ENCODE measurements around the gene OVCA2.

Gene OVCA2

GRCh38 chr17:2013994-2014317 is 27.9 kb upstream of the OVCA2 start:
- DNase-seq (ENCODE audit: low read depth in 2 of 2) = no peak

GRCh38 chr17:2015314-2015713 is 26.5 kb upstream of the OVCA2 start:
- no peak for DNase-seq (ENCODE audit: low read depth in 2 of 2)

- DNase-seq (ENCODE audit: low read depth in 2 of 2) = no peak
Observed at GRCh38 chr17:2016494-2016893, 25.3 kb upstream of the OVCA2 start.

- no peak for DNase-seq (ENCODE audit: low read depth in 2 of 2)
Observed at GRCh38 chr17:2017274-2017941, 24.4 kb upstream of the OVCA2 start.

- DNase-seq (ENCODE audit: low read depth in 2 of 2) = no peak
Observed at GRCh38 chr17:2018716-2019510, 22.9 kb upstream of the OVCA2 start.

- DNase-seq (ENCODE audit: low read depth in 2 of 2) = no peak
Observed at GRCh38 chr17:2019723-2020122, 22.1 kb upstream of the OVCA2 start.

GRCh38 chr17:2020721-2021120 is 21.1 kb upstream of the OVCA2 start:
- DNase-seq (ENCODE audit: low read depth in 2 of 2) = no peak

- DNase-seq (ENCODE audit: low read depth in 2 of 2) = no peak
Observed at GRCh38 chr17:2022647-2023240, 19.1 kb upstream of the OVCA2 start.

GRCh38 chr17:2023256-2023655 is 18.6 kb upstream of the OVCA2 start:
- no peak for DNase-seq (ENCODE audit: low read depth in 2 of 2)

- peak in 1 of 2 donors; percentile 27 for DNase-seq (ENCODE audit: low read depth in 2 of 2)
Observed at GRCh38 chr17:2023692-2024571, 17.9 kb upstream of the OVCA2 start.

- DNase-seq (ENCODE audit: low read depth in 2 of 2) = peak in 1 of 2 donors; percentile 11
Observed at GRCh38 chr17:2024572-2025219, 17.1 kb upstream of the OVCA2 start.

GRCh38 chr17:2025220-2025621 is 16.6 kb upstream of the OVCA2 start, which contains the start of gene RTN4RL1:
Gene RTN4RL1 (minus strand): TSS chr17:2025334. CDS start chr17:2024865, 469 bp downstream.
- peak; percentile 61 to 68 for DNase-seq (ENCODE audit: low read depth in 2 of 2)

- peak in 1 of 2 donors; percentile 19 for DNase-seq (ENCODE audit: low read depth in 2 of 2)
Observed at GRCh38 chr17:2025622-2026309, 16.1 kb upstream of the OVCA2 start.

GRCh38 chr17:2027528-2028233 is 14.1 kb upstream of the OVCA2 start:
- no peak for DNase-seq (ENCODE audit: low read depth in 2 of 2)

- no peak for DNase-seq (ENCODE audit: low read depth in 2 of 2)
Observed at GRCh38 chr17:2028234-2028614, 13.6 kb upstream of the OVCA2 start.

- DNase-seq (ENCODE audit: low read depth in 2 of 2) = no peak
Observed at GRCh38 chr17:2028737-2029136, 13.1 kb upstream of the OVCA2 start.

- DNase-seq (ENCODE audit: low read depth in 2 of 2) = peak; percentile 82 to 84
Observed at GRCh38 chr17:2029911-2030778, 11.7 kb upstream of the OVCA2 start, which contains the start of gene DPH1. Gene DPH1 (plus strand): TSS chr17:2030153. CDS start chr17:2030170, 17 bp downstream.

- DNase-seq (ENCODE audit: low read depth in 2 of 2) = no peak
Observed at GRCh38 chr17:2030779-2031163, 11.1 kb upstream of the OVCA2 start.

GRCh38 chr17:2033153-2033552 is 8.7 kb upstream of the OVCA2 start:
- no peak for DNase-seq (ENCODE audit: low read depth in 2 of 2)
